Stimulated activated CD4-positive, alpha-beta T cell treated with anti-CD3 and anti-CD28 coated beads, Interleukin-2, amount 100 ng/mL, for 48 hours (primary cell): ENCODE results near the gene FAM180A.

ENCODE experiments used
- DNase-seq, 2 donors: peaks; one replicate each; pipeline ENCODE4 v3.0.0-alpha.2; 2020

The FAM180A gene

DNA sequence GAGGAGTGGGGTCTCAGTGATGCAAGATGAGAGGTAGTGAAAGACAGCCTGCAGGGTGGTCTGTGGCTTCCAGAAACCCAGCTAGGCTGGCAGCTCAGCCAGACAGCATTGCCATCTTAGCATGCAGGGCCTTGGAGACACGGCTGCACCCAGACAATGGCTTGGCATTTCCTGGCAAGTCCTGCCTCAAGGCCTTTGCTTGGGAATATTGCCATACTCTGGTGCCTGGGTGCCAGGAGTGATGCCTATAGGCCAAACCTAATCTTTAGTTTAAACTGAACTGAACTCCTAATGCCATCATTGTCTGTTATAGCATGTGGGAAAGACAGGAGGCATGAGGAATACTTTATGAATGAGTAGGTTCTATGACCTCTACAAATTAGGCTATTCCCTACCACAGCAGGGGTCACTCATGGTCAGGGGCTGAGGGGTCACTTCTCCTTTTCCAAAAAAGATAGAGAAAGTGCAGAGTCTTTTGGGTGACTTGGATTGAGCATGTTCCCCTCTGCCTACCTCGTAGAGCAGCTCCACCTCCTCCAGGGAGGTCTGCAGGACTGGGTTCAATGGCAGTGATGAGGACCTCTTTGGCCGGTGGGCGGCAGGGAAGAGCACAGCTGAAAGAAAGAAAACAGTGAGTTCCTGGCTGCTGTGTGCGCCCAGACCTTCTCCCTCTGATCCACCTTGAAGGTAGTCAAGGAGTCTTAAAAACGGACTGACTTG lies 11.9 kb downstream of the FAM180A start:
- no peak for DNase-seq

DNA sequence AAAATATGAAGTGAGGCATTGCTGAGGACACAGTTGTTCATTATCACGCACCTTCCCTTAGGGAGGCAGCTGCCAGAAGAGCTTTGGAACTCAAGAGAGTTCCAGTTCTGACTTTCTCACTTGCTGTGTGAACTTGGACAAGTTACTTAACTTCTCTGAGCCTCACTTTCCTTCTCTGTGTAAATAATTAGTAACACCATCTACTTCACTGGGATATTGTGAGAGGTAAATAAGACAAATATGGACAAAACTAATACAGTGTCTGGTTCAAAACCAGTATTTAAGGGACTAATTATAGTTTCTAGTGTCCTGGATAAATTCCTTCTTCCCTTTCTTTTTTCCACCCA lies 14.3 kb downstream of the FAM180A start:
- no peak for DNase-seq

DNA sequence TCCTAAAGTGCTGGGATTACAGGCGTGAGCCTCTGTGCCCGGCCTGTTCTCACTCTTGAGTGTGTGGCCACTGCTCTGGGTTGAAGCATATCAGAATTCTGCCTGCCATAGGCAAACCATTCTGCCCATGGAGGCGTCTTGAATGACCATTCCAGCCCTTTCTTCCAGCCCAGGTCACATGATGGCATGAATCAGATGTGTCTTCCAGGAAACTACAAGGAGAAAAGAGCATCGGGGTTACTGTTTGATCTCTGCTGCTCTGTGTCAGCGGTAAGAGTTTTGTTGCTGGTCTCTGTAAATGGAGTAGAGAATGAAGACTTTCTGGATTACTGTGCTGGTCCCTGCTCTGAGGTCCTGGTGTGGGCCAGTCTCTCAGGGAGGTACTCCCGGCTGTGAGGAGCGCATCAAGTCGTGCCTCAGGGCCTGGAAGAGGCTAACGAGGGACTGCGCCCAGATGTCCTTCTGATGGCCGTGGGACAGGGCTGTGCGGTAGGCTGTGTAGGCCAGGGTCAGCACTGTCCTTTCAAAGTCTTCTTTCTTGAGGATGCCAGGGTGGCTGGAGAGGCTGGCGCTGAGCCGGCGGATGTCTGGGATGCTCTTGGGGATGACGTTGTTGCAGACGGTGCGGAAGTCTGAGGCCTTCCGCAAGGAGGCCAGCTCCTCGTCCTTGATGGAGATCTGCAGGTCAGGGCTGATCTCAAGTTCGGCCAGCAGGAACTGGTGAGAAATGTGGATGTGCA lies 14.8 kb downstream of the FAM180A start:
- DNase-seq: no peak

DNA sequence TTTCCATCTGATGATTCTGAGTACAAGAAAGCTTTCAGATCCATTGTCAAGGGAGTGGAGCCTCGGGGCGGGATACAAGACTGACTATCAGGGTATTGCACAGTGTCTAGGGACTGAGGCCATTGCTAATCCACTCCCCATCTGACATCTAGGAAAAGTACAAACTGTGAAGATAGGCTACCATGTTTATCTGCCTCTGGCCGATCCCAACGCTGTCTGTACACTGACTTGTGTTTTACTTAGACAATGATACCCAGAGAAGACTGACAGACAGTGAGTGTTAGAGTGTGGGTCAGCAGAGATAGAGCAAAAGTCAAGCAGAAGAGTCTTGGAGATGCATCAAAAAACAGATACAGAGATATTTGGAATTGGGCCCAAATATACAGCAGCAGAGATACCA lies 17.5 kb downstream of the FAM180A start:
- DNase-seq: no peak

DNA sequence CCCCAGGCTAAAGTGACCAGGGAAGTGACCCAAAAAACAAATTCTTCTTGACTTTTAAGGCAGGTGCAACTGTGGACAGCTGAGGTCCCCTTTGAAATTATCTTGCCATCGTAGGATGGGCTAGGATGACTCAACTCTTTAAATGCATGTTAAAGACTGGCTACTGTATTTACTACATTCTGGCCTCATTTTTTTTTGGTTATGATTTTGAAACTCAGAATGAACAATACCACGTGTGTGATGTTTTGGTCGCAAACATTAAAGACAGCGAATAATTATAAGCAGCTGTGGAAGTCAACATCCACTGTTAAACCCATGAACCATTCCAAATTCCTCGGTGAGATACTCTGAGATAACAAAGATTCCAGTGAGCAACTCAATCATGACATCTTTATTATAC lies 19.4 kb downstream of the FAM180A start:
- no peak for DNase-seq

DNA sequence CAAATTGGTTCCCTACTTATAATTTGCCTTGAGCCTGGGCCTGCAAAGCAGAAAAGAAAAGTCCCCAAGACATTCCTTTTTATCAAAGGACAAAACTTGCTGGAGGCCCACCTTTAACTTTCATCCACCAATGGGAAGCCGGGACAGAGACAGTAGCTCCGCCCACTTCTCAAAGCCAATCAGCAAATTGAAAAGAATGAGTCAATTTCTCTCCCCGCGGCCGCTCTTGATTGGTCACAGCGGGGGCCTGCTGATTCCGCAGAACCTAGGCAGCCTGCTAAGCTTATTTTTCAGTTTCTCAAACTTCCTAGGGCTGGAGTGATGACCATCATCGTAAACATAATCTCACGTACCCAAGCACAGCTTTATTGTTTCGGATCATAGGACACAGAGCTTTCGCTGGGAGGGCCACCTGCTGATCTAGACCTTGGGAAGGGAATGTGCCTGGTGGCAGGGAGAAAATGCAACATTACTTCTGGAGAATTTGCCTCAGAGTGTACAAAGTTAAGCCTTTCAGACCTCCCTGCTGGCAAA lies 20.4 kb downstream of the FAM180A start, which contains the start of gene SLC13A4:
Gene SLC13A4, minus strand, starts transcription at position 51 of the 534 bp plus-strand sequence. CDS start 690 bp downstream, outside the sequence.
- no peak for DNase-seq

DNA sequence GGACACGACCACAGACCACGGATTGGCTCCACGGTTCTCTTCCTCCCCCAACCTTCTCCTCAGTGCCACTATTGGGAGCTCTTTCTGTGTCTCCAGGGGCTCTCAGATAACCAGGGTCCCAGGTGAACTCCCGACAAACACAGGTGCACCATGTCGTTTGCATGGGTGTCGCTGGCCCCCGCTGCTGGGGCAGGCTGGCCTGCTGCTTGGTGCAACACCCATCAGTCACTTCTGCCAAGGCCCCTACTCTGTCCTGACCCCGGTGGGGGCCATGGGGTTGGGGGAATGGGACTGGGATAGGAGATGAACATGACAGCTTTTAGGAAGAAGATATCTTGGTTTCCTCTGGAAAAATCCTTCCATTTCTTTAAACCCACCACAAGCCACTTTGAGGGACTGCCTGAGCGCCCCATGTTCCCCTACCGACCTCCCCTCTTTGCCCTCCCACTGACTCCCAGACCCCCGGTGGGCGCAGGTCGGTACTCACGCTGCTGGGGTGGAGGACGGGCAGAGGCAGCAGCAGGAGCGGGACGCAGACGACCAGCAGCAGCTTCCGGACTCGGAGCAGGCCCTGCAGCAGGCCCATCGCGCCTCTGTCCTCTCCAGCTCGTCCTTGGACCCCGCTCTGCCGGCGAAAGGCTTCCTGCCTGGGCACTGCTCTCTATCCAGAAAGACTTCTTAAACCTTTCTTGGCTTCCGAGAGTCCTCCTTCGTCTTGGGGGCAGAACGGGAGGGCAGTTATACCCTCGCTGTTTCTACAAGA lies 21.5 kb downstream of the FAM180A start:
- no peak for DNase-seq

DNA sequence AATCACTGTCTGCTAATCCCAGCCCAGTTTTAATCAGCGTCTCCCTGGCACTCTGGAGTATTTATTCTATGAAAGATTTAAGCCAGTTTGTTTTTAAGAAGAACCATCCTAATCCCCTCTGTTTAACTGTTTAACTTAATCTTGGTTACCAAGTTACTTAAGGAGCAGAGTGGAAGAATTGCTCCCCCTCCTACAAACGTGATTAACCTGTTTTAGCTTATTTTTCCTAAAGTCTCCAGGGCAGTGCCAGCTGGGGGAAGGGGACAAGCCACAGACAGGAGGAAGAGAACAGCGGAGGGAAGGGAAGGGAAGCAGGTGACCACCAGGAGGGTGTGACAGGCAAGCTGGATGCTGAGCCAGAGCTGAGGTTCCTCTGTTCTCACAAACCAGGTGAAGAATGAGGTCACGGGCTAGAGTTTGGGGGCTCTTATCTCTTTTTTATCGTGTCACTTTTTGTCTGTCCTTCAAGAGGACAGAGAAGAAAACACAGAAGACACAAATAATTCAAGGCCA lies 22.3 kb downstream of the FAM180A start:
- DNase-seq: no peak

DNA sequence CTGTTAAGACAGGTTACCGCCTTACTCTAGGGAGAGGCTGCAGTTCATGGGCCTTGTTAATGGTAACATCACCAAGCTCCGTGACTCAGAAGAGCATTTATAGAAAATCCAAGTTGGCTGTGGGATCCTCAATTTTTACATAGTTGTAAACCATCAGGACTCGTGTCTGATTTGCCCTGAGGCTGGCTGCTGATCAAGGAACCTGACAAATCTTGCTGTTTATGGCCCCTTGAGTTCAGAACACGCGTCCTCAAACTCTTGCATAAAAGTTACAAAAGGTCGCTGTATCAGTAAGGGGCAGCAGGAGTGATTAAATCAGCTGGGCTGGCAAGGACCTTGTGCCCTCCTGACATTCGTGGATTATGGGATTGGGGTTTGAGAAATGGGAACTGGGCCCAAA lies 25.2 kb downstream of the FAM180A start:
- DNase-seq: no peak

DNA sequence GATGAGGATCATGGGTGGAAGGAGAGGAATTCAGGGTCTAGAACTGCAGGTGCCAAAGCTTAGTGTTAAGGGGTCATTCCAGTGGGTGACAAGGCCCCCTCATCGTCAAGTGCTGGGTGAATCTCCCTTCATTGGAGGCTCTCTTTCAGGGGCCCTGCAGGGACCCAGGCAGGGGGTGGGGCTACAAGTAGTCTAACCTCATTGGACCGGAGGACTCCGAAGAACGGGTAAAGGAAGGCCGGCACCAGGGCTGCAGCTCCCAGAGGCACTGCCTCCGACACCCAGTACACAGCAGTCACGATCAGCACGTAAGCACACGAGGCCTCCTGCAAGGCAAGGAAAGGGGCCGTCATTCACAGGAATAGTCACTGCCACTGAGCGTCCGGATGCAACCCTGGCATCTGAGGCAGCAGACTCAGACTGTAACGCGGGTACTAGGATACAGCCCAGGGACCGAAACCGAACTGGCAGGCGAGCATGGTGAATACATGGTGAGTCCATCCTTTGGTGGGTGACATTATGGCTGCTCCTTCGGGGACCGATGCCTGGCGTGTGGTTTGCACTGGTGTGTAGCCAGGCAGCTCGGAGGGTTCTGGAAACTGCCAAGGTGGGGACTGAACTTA lies 27.3 kb downstream of the FAM180A start:
- no peak for DNase-seq

DNA sequence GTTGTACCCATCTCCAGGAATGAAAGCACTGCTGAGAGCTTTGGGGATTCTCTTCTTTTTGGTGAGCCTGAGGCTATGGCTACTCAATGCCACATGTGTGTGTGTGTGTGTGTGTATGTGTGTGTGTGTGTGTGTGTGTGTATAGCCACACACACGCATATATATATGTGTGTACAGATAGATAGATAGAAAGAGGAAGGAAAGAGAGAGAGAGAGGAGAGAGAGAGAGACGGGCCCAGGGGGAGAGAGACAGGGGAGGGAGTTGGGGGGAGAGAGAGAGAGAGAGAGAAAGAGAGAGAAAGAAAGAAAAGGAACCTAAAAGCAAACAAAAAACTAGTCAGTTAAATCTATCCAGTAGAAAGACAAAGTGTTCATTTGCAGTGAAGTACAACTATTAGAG lies 28.9 kb downstream of the FAM180A start:
- no peak for DNase-seq

DNA sequence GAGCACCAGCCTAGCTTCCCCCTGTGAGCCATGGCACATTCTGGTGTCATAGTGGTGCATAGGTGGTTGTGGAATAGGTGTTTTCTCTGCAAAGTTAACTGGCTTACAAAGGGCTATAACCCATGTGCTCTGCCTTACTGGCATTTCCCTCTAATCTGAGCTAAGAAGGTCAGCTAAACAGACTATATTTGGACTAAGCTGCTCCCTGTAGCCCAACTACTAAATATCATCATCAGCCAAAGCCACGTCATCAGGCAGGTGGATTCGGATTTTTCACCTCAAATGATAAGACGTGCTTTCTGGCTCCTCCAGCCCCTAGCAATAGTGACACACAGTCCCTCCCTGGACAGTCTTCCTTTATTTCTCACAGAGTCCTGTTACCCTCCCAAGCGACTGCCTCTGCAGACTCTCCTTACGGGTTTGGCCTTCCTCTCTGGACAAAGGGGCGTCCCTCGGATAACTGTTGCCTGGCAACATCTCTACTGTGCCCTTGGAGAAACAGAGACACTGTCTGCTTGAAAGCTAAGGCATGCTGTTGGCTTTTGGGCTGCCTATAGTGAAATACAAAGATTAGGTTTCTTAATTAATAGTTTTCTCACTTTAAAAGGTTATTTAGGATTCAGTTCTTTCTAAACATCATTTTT lies 29.7 kb downstream of the FAM180A start:
- no peak for DNase-seq

DNA sequence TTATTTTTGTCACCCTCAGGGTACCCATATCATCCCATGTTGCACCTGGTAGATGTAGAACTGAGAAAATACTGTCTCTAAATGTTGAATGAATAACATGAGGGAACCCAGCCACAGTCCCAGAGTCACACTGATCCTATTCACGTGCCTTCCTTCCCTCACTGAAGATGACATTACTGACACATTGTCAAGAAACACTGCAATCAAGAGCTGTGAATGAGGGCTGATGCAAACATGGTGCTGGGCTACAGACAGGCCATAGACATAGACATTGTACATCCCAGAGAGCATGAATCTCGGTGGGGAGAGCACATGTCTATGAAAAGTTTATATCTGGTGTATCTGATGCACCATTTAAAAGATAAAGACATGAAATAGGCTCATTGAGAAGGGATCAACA lies 30.4 kb downstream of the FAM180A start:
- DNase-seq: no peak

DNA sequence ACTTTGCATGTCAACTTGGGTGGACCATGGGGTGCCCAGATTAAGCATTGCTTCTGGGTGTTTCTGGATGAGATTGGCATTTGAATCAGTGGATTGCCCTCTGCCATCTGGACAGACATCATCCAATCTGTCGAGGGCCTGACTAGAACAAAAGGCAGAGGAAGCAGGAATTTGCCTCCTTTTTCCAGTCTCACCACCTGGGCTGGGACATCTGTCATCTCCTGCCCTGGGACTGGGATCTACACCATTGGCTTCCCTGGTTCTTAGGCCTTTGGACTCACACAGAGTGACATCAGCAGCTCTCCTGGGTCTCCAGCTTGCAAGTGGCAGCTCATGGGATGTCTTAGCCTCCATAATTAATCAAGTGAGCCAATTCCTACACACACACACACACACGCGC lies 30.9 kb downstream of the FAM180A start:
- DNase-seq: no peak

DNA sequence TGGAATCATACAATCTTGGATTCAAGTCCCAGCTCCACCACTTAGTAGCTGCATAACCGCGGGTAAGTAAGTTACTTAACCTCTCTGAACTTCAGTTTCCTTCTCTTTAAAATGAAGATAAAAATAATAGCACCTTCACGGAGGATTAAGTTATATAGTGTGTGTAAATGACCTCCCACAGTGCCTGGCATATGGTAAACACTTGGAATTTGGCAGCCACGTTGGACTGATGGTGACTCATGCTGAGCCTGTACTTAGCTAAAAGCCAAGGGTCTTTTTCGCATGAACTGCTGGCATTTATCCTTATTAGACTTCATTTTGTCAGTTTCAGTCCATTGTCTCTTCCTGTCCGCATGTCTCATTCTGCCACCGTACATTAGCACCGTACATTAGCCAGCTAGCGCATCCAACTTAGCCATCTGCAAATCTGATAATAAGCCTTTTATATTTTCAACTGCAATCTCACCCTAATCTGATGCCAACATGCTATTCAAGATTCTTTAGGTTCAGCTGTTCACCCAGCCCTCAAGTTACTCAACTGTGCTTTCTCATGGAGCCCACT lies 31.9 kb downstream of the FAM180A start:
- DNase-seq: no peak

DNA sequence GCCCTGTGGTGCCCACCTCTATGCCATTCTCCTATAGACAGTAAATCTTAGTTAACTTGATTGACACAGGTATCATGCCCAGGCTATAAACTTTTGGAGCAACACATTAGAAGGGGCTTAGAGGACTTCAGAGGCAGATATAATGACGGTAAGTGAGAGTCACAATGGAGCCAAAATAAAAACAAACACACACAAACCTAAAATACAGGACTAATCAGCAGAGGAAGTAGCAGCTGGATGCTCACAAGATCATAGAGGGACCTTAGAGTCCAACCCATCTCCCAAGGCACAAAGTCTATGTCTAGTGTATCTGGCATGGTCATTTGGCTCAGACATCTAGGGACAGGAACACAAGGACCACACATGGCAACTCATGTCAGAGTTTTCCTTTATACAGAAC lies 32.9 kb downstream of the FAM180A start:
- DNase-seq: no peak

DNA sequence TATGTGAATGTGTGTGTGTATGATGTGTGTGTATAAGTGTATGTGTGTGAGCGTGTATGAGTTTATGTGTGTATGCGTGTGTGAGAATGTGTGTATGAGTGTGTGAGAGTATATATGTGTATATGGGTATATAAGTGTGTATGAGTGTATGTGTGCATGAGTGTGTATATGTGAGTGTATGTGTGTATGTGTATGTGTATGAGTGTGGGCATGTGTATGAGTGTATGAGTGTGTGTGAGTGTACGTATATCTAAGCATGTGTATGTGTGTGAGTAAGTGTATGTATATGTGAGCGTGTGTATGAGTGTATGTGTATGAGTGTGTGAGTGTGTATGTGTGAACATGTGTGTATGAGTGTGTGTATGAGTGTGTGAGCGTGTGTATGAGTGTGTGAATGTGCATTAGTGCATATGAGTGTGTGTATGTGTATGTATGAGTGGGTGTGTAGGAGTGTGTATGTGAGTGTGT lies 33.5 kb downstream of the FAM180A start:
- no peak for DNase-seq

DNA sequence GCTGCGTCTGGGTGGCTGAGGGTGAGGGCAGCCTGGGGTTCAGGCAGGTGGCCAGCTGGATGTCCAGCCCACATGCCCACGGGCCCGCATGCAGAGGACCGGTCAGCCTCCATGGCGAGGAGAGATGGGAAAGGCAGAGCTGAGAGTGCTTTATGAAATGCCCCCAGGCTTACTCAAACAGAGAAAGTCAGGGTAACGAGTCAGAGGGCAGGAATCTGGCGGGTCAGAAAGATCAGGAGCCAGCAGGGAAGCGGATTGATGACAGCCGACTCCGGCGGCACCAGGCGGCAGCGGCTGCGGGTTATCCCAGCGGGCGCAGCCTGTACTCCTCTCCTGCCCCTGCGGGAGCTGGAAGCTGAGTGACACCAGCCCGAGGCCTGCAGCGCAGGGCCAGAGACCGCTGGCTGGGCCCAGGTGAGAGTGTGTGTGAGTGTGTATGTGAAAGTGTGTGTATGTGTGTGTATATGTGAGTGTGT lies 34.0 kb downstream of the FAM180A start:
- DNase-seq: no peak

DNA sequence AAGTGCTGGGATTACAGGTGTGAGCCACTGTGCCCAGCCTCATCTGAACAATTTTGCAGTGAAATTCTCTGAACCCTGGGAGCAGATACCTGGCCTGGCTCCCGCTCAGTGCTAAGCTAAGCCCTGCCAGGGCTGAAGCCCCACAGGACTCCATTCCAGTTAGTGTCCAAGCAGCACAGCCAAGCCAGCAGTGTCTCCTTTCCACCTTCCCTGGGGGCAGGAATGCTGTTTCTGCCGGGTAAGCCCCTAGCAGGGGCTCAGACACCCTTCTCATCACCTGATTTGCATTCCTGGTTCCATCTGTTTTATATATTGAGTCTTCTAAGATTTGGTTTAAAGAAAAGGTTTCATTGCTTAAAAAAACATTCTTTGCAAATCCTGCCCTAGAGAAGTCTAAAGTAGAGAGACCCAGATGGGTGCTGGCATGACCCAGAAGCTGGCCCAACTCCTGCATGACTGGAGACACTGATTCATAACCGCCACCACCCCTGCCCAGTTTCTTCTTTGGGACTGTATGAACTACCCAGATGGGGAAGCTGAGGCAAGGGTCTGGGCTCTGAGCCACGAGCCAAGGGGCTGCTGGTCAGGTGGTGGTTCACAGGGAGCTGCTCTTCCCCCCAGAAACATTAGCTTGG lies 34.7 kb downstream of the FAM180A start:
- no peak for DNase-seq

DNA sequence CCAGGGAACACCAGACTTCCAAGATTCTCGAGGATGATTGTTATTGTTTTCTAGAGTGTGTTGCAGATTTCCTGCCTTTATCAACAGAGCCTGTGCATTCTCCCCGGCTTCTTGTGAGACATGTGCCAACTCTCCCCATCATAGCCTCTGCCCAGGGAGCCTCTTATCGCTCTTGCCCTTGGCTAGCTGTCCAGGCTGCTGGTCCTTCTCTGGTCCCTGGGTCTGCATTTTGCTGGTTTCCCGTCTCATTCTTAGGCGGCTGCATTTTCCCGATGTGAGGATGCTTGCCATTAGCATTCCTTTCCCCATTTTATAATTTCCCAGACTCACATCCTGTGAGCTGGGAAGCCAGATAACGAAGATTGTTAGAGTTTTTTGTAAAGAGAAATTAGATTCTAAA lies 35.8 kb downstream of the FAM180A start:
- DNase-seq: no peak

DNA sequence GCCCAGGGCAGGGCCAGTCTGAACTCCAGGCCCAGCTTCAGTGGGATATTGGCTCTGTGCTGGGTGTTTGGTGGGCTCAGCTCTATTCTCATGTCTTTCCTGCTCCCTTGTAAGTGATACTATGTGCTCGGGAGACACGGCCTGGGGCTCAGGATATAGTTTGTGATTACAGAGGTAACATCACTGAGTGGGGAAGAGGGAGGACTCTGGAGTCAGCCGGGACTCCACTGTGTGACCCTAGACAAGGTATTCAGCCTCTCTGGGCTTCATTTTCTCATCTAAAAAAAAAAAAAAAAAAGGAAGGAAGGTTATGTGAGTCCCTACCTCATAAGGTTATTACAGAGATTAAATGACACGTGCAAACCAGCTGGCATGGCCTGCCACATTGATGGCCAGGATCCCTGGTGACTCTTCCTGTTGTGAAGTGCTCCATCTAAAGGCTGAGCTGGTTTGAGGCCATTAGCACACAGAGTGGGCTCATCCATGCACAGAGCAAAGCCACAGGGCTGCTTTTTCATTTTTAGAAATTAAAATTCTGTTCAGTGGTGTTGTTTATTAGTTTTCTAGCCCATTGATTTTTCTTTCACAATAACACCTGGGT lies 36.3 kb downstream of the FAM180A start:
- DNase-seq: no peak
